ENCODE measurements around the gene LIN28B.

DNA sequence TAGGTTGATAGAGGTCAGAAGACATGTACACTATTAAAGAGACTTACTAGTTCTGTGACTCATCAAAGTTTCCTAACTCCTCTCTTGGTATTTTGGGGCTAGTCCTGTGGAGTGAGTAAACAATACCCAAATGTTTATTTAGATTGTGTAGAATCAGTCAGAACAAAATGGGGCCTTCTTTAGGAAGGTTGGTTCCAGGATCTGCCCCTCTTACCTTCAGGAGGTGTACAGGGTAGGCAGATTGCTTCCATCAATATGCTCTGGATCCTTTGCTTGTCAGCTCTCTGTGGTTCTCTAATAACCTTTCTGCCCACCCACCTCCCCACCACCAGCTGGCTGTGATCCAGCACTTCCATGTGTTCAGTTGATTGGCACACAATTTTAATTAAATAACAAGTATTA, 115.9 kb downstream of the LIN28B start:
- TF ChIP-seq GATA2 (IDR thresholded peaks at IDR 0.05; ENCODE audit: low read depth, low read length) (no peak), GATA3 (IDR thresholded peaks at IDR 0.05; ENCODE audit: low read depth, low read length) (no peak)

Data from SH-SY5Y (cell line).